Measurements from ENCODE around the gene PTGIS.
"Not testable (repeated sequence)": the region's sequence is repeated elsewhere in the genome, so short reads cannot be mapped to it uniquely, and the experiment has no call there.

PTGIS gene

GRCh38 chr20:49567421-49568277 lies at the start of gene PTGIS:
Gene PTGIS, minus strand, starts transcription at chr20:49568137. Its CDS starts 21 bp downstream, at chr20:49568116.
- no peak for TF ChIP-seq CTCF (conservative IDR thresholded peaks at IDR 0.05; ENCODE audit: low read depth, low read length)
- no peak for DNase-seq (ENCODE audit: low read depth)
- H3K4me3 ChIP-seq (ENCODE audit: low read depth, low read length): peak within 1 kb of the TSS; percentile 63

DNA sequence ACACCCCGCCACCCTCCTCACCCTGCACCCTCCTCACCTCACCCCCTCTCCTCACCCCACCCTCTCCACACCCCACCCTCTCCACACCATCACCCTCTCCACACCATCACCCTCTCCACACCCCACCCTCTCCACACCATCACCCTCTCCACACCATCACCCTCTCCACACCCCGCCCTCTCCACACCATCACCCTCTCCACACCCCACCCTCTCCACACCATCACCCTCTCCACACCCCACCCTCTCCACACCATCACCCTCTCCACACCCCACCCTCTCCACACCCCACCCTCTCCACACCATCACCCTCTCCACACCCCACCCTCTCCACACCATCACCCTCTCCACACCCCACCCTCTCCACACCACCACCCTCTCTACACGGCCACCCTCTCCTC lies 49.5 kb upstream of the PTGIS start:
- not testable (repeated sequence) for H3K4me3 ChIP-seq (ENCODE audit: low read depth, low read length); DNase-seq (ENCODE audit: low read depth)

DNA sequence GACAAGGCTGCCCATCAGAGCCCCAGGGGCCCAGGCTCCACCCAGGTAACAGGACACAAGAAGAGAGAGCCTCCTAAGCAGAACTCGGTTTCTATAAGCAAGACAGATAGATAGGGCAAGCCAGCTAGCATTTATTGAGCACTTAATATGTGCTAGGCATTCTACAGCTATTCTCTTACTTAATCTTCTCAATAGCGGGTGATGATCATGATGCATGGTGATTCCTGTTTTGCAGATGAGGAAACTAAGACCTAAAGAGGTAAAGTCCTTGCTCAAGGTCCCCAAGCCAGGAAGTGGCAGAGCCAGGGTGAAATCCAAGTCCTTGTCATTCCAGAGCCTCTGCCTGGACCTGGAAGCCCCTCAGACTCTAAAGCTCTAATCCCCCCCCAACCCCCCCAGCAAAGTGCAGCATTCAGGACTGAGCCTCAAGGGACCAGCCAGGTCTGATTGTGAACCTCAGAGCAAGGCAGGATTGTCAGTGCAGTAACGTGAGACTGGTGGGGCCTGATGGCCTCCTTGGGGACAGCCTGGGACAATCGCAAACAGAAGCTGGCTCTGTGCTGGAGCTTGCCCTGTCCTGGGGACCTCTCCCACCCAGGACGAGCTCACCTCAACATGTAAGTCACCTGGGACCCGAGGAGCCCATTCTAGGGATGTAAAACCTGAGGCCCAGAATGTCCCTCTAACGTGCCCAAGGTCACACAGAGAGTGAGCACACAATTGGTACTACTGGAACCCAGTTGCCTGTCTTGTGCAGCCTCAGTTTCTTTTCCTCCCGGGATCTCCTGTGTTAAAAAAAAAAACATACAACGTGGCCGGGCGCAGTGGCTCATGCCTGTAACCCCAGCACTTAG lies 48.4 kb upstream of the PTGIS start:
- no peak for TF ChIP-seq CTCF (conservative IDR thresholded peaks at IDR 0.05; ENCODE audit: low read depth, low read length)
- no peak for DNase-seq (ENCODE audit: low read depth)
- H3K4me3 ChIP-seq (ENCODE audit: low read depth, low read length): no peak overlapping the region

GRCh38 chr20:49615401-49616153 lies 47.6 kb upstream of the PTGIS start:
- H3K4me3 ChIP-seq (ENCODE audit: low read depth, low read length): no peak overlapping the region
- no peak for TF ChIP-seq CTCF (conservative IDR thresholded peaks at IDR 0.05; ENCODE audit: low read depth, low read length)
- no peak for DNase-seq (ENCODE audit: low read depth)

DNA sequence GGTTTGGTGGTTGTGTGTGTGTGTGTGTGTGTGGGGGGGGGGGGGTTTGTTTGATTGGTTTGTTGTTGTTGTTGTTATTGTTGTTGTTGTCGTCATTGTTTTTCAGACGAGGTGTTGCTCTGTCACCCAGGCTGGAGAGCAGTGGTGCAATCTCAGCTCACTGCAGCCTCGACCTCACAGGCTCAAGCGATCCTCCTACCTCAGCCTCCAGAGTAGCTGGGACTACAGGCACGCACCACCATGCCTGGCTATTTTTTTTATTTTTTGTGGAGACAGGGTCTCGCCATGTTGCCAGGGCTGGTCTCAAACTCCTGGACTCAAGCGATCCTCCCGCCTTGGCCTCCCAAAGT lies 47.1 kb upstream of the PTGIS start:
- not testable (repeated sequence) for DNase-seq (ENCODE audit: low read depth); H3K4me3 ChIP-seq (ENCODE audit: low read depth, low read length)

DNA sequence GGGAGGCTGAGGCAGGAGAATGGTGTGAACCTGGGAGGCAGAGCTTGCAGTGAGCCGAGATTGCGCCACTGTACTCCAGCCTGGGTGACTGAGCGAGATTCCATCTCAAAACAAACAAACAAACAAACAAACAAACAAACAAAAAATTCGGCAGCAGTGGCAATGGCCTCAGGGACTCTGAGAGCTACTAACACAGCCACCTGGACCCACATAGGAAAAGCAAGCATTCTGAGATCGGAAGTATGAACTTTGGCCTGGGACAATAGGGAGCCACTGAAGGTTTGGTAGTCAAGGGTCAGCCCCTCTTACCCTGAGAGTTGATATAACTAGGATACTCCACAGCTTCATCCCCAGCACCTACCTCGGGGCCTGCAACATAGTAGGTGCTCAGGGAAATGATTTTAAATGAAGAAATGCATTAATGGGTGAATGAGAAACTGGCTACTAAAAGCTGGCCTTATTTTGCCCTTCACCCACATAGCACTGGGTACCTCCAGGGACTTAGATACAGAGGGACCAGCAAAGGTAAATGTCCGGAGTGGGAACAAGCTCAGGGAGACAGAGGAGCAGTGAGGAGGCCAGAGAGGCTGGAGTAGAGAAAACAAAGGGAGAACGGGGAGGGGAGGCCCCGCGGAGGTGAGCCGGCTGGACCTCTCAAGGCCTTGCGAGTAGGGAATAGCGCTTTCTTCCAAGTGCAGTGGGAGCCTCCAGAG lies 46.6 kb upstream of the PTGIS start:
- no peak for TF ChIP-seq CTCF (conservative IDR thresholded peaks at IDR 0.05; ENCODE audit: low read depth, low read length)
- no peak for DNase-seq (ENCODE audit: low read depth)
- H3K4me3 ChIP-seq (ENCODE audit: low read depth, low read length): no peak overlapping the region

DNA sequence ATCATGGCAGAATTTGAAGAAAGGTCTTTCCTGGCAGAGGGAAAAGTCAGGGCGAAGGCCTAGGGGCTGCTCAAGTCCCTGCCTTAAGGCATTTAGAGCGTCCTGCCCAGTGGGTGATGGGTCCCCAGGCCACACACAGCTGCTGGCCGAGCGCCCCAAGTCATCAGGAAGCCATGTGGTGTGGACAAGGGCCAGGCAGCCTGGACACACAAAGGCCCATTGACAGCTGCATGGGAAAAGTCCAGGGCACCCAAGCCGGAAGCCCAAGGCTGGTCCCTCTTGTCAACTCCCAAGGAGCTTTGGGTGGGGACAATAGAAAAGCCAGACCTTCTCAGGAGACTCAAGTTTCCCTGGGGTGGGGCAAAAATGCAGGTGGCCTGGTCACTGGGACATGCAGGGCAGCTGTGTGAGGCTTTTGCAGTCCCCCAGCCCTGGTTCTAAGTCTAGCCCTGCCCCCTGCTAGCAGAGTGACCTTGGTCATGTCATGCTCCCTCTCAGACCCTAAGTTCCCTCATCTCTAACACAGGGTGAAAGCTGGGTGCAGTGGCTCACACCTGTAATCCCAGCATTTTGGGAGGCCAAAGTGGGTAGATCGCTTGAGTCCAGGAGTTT lies 44.3 kb upstream of the PTGIS start:
- H3K4me3 ChIP-seq (ENCODE audit: low read depth, low read length): no peak overlapping the region
- DNase-seq (ENCODE audit: low read depth): no peak
- no peak for TF ChIP-seq CTCF (conservative IDR thresholded peaks at IDR 0.05; ENCODE audit: low read depth, low read length)

DNA sequence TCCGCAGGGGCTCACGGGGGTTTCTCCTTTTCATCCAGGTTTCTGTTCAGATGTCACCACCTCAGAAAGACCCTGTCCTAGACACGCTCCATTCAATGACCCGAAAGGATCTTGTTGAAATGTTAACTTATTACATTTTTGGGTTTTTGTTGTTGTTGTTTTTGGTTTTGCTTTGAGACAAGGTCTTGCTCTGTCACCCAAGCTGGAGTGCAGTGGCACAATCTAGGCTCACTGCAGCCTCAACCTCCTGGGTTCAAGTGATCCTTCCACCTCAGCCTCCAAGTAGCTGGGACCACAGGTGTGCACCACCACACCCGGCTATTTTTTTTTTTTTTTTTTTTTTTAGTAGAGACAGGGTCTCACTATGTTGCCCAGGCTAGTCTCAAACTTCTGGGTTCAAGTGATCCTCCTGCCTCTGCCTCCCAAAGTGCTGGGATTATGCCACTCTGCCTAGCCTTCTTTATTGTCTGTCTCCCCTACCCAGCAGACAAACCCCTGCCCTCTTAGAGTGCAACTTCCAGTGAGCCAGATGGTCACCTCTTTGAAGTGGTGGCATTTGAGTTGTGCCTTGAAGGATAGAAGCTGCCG lies 43.7 kb upstream of the PTGIS start:
- not testable (repeated sequence) for H3K4me3 ChIP-seq (ENCODE audit: low read depth, low read length); DNase-seq (ENCODE audit: low read depth)

All from choroid plexus epithelial cell (primary cell).